Body of pancreas (tissue), 4 donors: ENCODE measurements around the gene DLEC1. TPM values are rescaled to one million over a fixed set of nuclear protein-coding genes. Genes with fewer than 3 reads are reported as not detected.

Experiments
- ATAC-seq: fragments of 150-250 bp; one replicate; pipeline ENCODE4 v1.9.1; 2016
- DNase-seq, 4 donors: peaks; one replicate each; pipeline ENCODE4 v3.0.0-alpha.2; 2019
- H3K27ac ChIP-seq, 4 donors: fragments of 200-600 bp; sonication (generic); 1 replicate in 3 of 4; 2 replicates in 1 of 4; pipeline versions ENCODE4 v1.5.1 to v1.6.1; 2016 to 2019; ENCODE audit warnings: mild to moderate bottlenecking in 1 of 4, mixed read lengths in 1 of 4, moderate library complexity in 1 of 4
- H3K27me3 ChIP-seq, 2 donors: fragments of 200-600 bp; sonication (generic); one replicate each; pipeline ENCODE4 v1.6.0; 2016; ENCODE audit warnings: mild to moderate bottlenecking in 1 of 2
- H3K36me3 ChIP-seq, 2 donors: fragments of 200-600 bp; sonication (generic); replicated peaks in 1 of 2; 2 replicates each; pipeline ENCODE4 v1.5.1; 2016; ENCODE audit warnings: low read depth in 2 of 2; ENCODE audit not compliant: insufficient read depth in 1 of 2
- H3K4me1 ChIP-seq: fragments of 200-600 bp; sonication (generic); one replicate; pipeline ENCODE4 v1.6.0; 2016
- H3K4me3 ChIP-seq, 2 donors: fragments of 200-600 bp; sonication (generic); 1 replicate in 1 of 2; 2 replicates in 1 of 2; pipeline ENCODE4 v1.5.1; 2016 to 2019
- H3K9me3 ChIP-seq, 3 donors: fragments of 200-600 bp; sonication (generic); 1 replicate in 2 of 3; 2 replicates in 1 of 3; pipeline ENCODE4 v1.5.1; 2016
- POLR2A ChIP-seq, 3 donors: fragments of 450-650 bp; IDR thresholded peaks; one replicate each; pipeline ENCODE4 v1.6.1; 2016; ENCODE audit warnings: antibody characterized with exemption in 3 of 3, mild to moderate bottlenecking in 2 of 3
- WGBS, 2 donors: methylation state at CpG; one replicate each; pipeline ENCODE4 v1.1.5; 2017; 5-methylcytosine and 5-hydroxymethylcytosine counted together
- intact Hi-C: fragments of 100-400 bp; cut with DNase I; formaldehyde crosslinking; loops from one replicate; pipeline ENCODE4 v1.15.1; 2023
- total RNA-seq, 2 donors: library from RNA; depleted of rRNA; stranded (reverse); fragments of >200 nt; gene quantifications; one replicate each; pipeline ENCODE4 v1.1.0, GENCODE V29; 2016
- TF ChIP-seq, protein P1 (sequence below), 7 experiments: fragments of 450-650 bp in 4 of 7; fragments of 200-600 bp in 3 of 7; sonication (generic) in 3 of 7; IDR thresholded peaks; one replicate each; pipeline ENCODE4 v1.5.1; 2016 to 2019; ENCODE audit warnings: antibody characterized with exemption in 7 of 7

The DLEC1 gene
- total RNA-seq, 2 donors from 2014 or later = 0.78 to 1.3 TPM

DNA sequence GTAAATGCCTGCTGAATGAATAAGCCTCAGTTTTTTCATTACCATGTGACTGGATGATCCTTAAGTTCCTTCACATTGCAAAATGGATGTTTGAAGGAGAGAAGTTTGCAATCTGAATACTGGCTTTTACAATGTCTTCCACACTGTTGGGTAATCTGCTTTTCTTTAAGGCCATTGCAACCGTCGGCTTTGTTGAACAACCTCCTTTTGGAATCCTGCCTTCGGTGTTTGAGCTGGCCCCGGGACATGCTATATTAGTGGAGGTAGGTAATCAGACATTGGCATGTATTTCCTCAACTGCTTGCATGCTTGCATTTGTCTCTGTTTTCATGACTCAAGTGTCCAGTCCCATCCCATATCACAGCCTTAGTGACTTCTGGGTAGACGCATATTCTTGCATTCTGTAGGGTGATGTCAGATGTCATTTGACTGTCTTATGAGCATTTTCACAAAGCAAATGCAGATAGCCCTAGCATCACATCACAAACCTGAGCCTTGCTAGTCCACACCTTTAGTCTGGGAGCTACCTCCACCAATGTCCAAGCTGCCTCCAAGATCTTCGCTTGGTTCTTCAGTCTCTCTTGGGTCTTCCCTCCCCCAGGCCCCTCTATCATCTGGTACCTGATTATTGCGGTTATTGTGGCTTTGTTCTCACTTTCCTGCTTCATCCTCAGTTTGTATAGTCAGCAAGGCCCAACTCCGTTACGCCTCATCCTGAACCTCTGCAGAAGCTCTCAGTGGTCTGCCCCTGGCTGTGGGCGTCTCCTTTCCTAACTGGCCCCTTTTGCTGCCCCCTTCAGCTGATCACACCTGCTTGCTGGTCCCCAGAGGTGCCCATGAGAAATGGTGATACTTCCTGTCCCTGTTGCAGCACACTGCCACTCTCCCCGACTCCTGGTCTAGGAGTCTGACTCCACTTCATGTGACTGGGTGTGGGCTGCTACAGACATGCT lies 49.4 kb downstream of the DLEC1 start:
- TF ChIP-seq POLR2A (IDR thresholded peaks at IDR 0.05) = no peak
- TF ChIP-seq, protein P1, sequence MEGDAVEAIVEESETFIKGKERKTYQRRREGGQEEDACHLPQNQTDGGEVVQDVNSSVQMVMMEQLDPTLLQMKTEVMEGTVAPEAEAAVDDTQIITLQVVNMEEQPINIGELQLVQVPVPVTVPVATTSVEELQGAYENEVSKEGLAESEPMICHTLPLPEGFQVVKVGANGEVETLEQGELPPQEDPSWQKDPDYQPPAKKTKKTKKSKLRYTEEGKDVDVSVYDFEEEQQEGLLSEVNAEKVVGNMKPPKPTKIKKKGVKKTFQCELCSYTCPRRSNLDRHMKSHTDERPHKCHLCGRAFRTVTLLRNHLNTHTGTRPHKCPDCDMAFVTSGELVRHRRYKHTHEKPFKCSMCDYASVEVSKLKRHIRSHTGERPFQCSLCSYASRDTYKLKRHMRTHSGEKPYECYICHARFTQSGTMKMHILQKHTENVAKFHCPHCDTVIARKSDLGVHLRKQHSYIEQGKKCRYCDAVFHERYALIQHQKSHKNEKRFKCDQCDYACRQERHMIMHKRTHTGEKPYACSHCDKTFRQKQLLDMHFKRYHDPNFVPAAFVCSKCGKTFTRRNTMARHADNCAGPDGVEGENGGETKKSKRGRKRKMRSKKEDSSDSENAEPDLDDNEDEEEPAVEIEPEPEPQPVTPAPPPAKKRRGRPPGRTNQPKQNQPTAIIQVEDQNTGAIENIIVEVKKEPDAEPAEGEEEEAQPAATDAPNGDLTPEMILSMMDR (IDR thresholded peaks at IDR 0.05) = no peak
- Histone ChIP-seq H3K27me3 (no peaks in the 10 kb centered on the region), H3K4me1 (no peaks in the 10 kb centered on the region), H3K4me3 (no peak overlapping the region), H3K27ac (no peak overlapping the region), H3K36me3 (no peaks in the 10 kb centered on the region), H3K9me3 (no peaks in the 10 kb centered on the region)
- 80% methylated on average over 11 of the region's 11 CpGs for WGBS, 2 donors
- DNase-seq (no peak), ATAC-seq (no peak)
- intact Hi-C loops = no loop called here

- DNase-seq (no peak), ATAC-seq (no peak)
- Histone ChIP-seq H3K9me3 (no peaks in the 10 kb centered on the region), H3K27me3 (no peaks in the 10 kb centered on the region), H3K36me3 (no peaks in the 10 kb centered on the region), H3K4me1 (no peaks in the 10 kb centered on the region), H3K27ac (no peak overlapping the region), H3K4me3 (no peak overlapping the region)
- no peak for TF ChIP-seq POLR2A (IDR thresholded peaks at IDR 0.05)
- TF ChIP-seq, protein P1 (IDR thresholded peaks at IDR 0.05) = no peak
- intact Hi-C loops = no loop called here
- WGBS, 2 donors = 72 to 83% methylated on average over 1 to 2 of the region's 2 CpGs
Observed at GRCh38 chr3:38089163-38089562, 50.2 kb downstream of the DLEC1 start.

DNA sequence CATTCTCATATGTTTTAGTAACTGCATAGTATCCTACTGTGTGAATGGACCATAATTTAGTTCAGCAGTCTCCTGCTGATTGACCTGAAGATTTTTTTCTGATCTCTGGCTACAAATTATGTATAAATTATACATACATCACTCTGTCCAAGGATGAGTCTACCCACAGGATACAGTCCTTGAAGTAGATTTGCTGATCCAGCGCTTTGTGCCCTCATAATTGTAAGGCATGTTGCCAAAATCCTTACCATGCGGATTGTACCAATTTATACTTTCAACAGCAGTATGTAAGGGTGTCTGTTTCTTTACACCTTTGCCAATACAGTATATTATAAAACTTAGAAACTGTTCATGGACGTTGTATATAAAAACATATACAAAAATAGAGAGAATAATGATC lies 51.4 kb downstream of the DLEC1 start:
- TF ChIP-seq, protein P1 (IDR thresholded peaks at IDR 0.05) = no peak
- TF ChIP-seq POLR2A (IDR thresholded peaks at IDR 0.05) = no peak
- intact Hi-C loops = no loop called here
- Histone ChIP-seq H3K36me3 (no peaks in the 10 kb centered on the region), H3K4me1 (no peaks in the 10 kb centered on the region), H3K27me3 (no peaks in the 10 kb centered on the region), H3K4me3 (no peak overlapping the region), H3K9me3 (no peaks in the 10 kb centered on the region), H3K27ac (no peak overlapping the region)
- no peak for DNase-seq
- WGBS, 2 donors = 71 to 75% methylated on average over 3 of the region's 3 CpGs
- no peak for ATAC-seq

GRCh38 chr3:38094999-38095398 lies 56.0 kb downstream of the DLEC1 start:
- 72 to 75% methylated on average over 3 of the region's 3 CpGs for WGBS, 2 donors
- no peak for ATAC-seq
- intact Hi-C loops = no loop called here
- Histone ChIP-seq H3K9me3 (no peaks in the 10 kb centered on the region), H3K4me1 (no peaks in the 10 kb centered on the region), H3K27me3 (no peaks in the 10 kb centered on the region), H3K36me3 (no peaks in the 10 kb centered on the region), H3K4me3 (no peak overlapping the region), H3K27ac (no peak overlapping the region)
- no peak for DNase-seq
- TF ChIP-seq, protein P1 (IDR thresholded peaks at IDR 0.05) = no peak
- no peak for TF ChIP-seq POLR2A (IDR thresholded peaks at IDR 0.05)
